ENCODE measurements around the gene AGBL4.

AGBL4 gene

DNA sequence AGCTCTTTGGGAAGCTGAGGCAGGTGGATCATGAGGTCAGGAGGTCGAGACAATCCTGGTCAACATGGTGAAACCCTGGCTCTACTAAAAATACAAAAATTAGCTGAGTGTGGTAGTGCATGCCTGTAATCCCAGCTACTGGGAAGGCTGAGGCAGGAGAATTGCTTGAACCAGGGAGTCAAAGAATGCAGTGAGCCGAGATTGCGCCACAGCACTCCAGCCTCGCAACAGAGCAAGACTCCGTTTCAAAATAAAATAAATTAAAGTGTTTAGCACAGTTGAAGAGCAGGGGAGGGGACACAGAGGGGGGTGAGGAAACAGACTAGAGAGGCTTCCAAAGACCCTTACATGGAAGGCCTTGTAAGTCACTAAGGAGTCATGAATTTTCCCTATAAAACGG lies 1420.5 kb downstream of the AGBL4 start:
- POLR2A ChIA-PET (ENCODE audit: low non-redundant PET) = no interaction called here
- no peak for TF ChIP-seq CTCF (conservative IDR thresholded peaks at IDR 0.05; ENCODE audit: low read depth)
- DNase-seq (ENCODE audit: low spot score) = no peak
- H3K27ac ChIP-seq = no peak overlapping the region
- CTCF ChIA-PET = no interaction called here

GRCh38 chr1:48602349-48602748 lies 1421.4 kb downstream of the AGBL4 start:
- DNase-seq (ENCODE audit: low spot score) = no peak
- no peak for TF ChIP-seq CTCF (conservative IDR thresholded peaks at IDR 0.05; ENCODE audit: low read depth)
- H3K27ac ChIP-seq = no peak overlapping the region
- POLR2A ChIA-PET (ENCODE audit: low non-redundant PET) = no interaction called here
- CTCF ChIA-PET = no interaction called here

DNA sequence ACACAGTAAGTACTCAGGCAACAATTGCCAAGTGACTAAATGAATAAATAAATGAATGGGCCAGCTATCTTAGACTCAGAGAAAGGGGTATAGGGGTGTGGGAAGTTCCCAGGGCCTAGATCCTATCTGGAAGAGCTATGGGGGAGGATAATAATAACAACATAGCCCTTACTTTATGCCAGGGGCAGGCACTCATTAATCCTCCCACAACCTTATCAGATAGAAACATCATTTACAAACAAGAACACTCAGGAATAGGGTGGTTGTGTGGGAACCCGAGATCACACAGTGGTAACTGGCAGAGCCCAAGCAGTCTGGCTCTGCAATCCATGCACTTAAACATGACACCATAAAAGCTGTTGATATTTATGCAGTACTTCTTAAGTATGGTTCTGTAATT lies 1423.6 kb downstream of the AGBL4 start:
- ChIA-PET CTCF (no interaction called here), POLR2A (ENCODE audit: low non-redundant PET) (no interaction called here)
- DNase-seq (ENCODE audit: low spot score) = no peak
- H3K27ac ChIP-seq = no peak overlapping the region
- no peak for TF ChIP-seq CTCF (conservative IDR thresholded peaks at IDR 0.05; ENCODE audit: low read depth)

DNA sequence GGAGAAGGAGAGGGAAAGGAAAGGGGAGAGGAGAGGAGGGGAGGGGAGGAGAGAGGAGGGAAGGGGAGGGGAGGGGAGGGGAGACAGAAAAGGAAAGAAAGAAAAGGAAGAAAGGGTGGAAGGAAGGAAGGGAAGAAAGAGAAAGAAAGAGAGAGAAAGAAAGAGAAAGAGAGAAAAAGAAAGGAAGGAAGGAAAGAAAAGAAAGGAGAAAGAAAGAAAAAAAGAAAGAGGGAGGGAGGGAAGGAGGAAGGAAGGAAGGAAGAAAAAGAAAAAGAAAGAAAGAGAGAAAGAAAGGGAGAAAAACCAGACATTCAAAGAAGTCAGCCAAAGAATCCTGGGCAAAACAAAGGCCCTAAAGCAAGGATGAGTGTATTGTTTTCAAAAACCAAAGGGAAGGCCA lies 1426.1 kb downstream of the AGBL4 start:
- H3K27ac ChIP-seq = no peak overlapping the region
- ChIA-PET POLR2A (ENCODE audit: low non-redundant PET) (no interaction called here), CTCF (no interaction called here)
- DNase-seq (ENCODE audit: low spot score) = no peak
- TF ChIP-seq CTCF (conservative IDR thresholded peaks at IDR 0.05; ENCODE audit: low read depth) = no peak

- no peak for TF ChIP-seq CTCF (conservative IDR thresholded peaks at IDR 0.05; ENCODE audit: low read depth)
- ChIA-PET POLR2A (ENCODE audit: low non-redundant PET) (no interaction called here), CTCF (no interaction called here)
- no peak for DNase-seq (ENCODE audit: low spot score)
- H3K27ac ChIP-seq = no peak overlapping the region
These were observed 1427.7 kb downstream of the AGBL4 start for GRCh38 chr1:48596046-48596445.

- ChIA-PET CTCF (no interaction called here), POLR2A (ENCODE audit: low non-redundant PET) (no interaction called here)
- TF ChIP-seq CTCF (conservative IDR thresholded peaks at IDR 0.05; ENCODE audit: low read depth) = no peak
- DNase-seq (ENCODE audit: low spot score) = no peak
- H3K27ac ChIP-seq = no peak overlapping the region
These were observed 1428.1 kb downstream of the AGBL4 start for GRCh38 chr1:48595613-48596012.

GRCh38 chr1:48592330-48592729 lies 1431.4 kb downstream of the AGBL4 start:
- H3K27ac ChIP-seq = no peak overlapping the region
- ChIA-PET POLR2A (ENCODE audit: low non-redundant PET) (no interaction called here), CTCF (interaction anchor here (0.6 to 1.8 kb wide), 2 partner anchors 11 to 12 kb away, joined by 3 to 4 read pairs; no protein-coding TSS in a partner anchor)
- no peak for DNase-seq (ENCODE audit: low spot score)
- TF ChIP-seq CTCF (conservative IDR thresholded peaks at IDR 0.05; ENCODE audit: low read depth) = no peak

Measured in RWPE1 (cell line).